Mesendoderm (in vitro differentiated cells): ENCODE data around the gene KRR1.

Source experiments
- DNase-seq: peaks from one replicate; pipeline ENCODE4 v3.0.0; 2013
- H2AK5ac ChIP-seq: 2 replicates; pipeline ENCODE4 v1.6.1; 2013; ENCODE audit warnings: low read length, inconsistent platforms
- H2BK120ac ChIP-seq: 2 replicates; pipeline ENCODE4 v1.6.1; 2013; ENCODE audit warnings: low read depth, mild to moderate bottlenecking, low read length, moderate library complexity, mixed read lengths
- H2BK15ac ChIP-seq: replicated peaks from 2 replicates; pipeline ENCODE4 v1.6.1; 2013; ENCODE audit warnings: low read depth, mild to moderate bottlenecking, moderate library complexity
- H2BK5ac ChIP-seq: 2 replicates; pipeline ENCODE4 v1.6.1; 2013; ENCODE audit warnings: low read length, inconsistent platforms
- H3K18ac ChIP-seq: 2 replicates; pipeline ENCODE4 v1.6.1; 2013; ENCODE audit warnings: mild to moderate bottlenecking, low read length, mixed read lengths
- H3K23ac ChIP-seq: one replicate; pipeline ENCODE4 v1.6.1; 2013; ENCODE audit warnings: low read length
- H3K27ac ChIP-seq: 2 replicates; pipeline ENCODE4 v1.5.1; 2013; ENCODE audit warnings: low read depth, mild to moderate bottlenecking, inconsistent platforms, low read length, moderate library complexity
- H3K27me3 ChIP-seq: 2 replicates; pipeline ENCODE4 v1.6.1; 2013; ENCODE audit warnings: low read length, control low read depth, mild to moderate bottlenecking, inconsistent platforms; ENCODE audit not compliant: insufficient read depth, poor library complexity
- H3K36me3 ChIP-seq: 2 replicates; pipeline ENCODE4 v1.6.1; 2013; ENCODE audit warnings: low read length, inconsistent platforms; ENCODE audit not compliant: control insufficient read depth, insufficient read depth
- H3K4ac ChIP-seq: one replicate; pipeline ENCODE4 v1.6.1; 2013; ENCODE audit warnings: low read depth, mild to moderate bottlenecking, low read length, moderate library complexity
- H3K4me1 ChIP-seq: 2 replicates; pipeline ENCODE4 v1.6.1; 2013; ENCODE audit warnings: low read depth, low read length, inconsistent platforms; ENCODE audit not compliant: control insufficient read depth
- H3K4me2 ChIP-seq: 2 replicates; pipeline ENCODE4 v1.6.1; 2013; ENCODE audit warnings: low read length
- H3K4me3 ChIP-seq: 2 replicates; pipeline ENCODE4 v1.5.1; 2013; ENCODE audit warnings: mild to moderate bottlenecking, low read length
- H3K56ac ChIP-seq: one replicate; pipeline ENCODE4 v1.6.1; 2013; ENCODE audit warnings: low read length
- H3K79me1 ChIP-seq: 2 replicates; pipeline ENCODE4 v1.6.1; 2013; ENCODE audit warnings: low read length, inconsistent platforms
- H3K79me2 ChIP-seq: 2 replicates; pipeline ENCODE4 v1.6.1; 2013; ENCODE audit warnings: mild to moderate bottlenecking, low read length; ENCODE audit not compliant: control insufficient read depth, insufficient read depth
- H3K9ac ChIP-seq: 2 replicates; pipeline ENCODE4 v1.6.1; 2013; ENCODE audit warnings: low read length, inconsistent platforms
- H4K5ac ChIP-seq: one replicate; pipeline ENCODE4 v1.6.1; 2013; ENCODE audit warnings: low read length
- H4K8ac ChIP-seq: one replicate; pipeline ENCODE4 v1.6.1; 2013; ENCODE audit warnings: low read depth, mild to moderate bottlenecking, control low read depth, low read length, moderate library complexity
- WGBS: extraction: QIAGEN DNeasy Blood & Tissue Kit; methylation state at CpG from one replicate; pipeline ENCODE4 v1.1.7; 2013; ENCODE audit warnings: low lambda C conversion rate, missing lambda C conversion rate; ENCODE audit not compliant: insufficient coverage; ENCODE audit errors: extremely low coverage; 5-methylcytosine and 5-hydroxymethylcytosine counted together

Gene KRR1

DNA sequence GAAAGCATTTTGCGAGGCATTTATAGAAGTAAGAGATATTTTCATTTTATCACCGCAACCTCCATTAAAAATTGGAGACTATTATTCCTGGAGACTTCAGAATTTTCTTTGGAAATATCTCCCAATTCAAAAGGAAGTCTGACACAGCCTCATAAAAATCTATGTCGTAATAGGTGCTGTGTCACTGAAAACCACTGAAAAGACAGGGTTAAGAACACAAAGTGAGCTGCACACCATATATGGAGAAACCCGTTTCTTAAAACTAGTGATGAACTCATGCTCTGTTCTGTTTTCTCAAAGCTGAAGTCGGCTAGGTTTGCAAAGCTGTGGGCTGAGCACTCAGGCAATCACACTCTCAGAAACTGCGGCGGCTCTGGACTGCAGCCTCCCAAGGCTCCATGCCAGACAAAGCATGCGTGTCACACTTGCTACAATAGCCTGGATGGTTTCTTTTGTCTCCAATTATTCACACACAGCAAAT lies 30.9 kb downstream of the KRR1 start, which contains the start of gene GLIPR1:
GLIPR1 (plus strand) TSS at position 287 of the 481 bp plus-strand sequence; CDS start at position 413, 126 bp downstream.
- Histone ChIP-seq H3K4me3 (no peak within 1 kb of the TSS), H4K8ac (no peak within 1 kb of the TSS), H3K79me2 (no peaks in the 10 kb centered on the region), H3K4me1 (peaks cover 9% of the 10 kb centered on the region), H3K36me3 (no peaks in the 10 kb centered on the region), H3K4ac (no peak within 1 kb of the TSS), H3K4me2 (no peak within 1 kb of the TSS), H3K56ac (peak within 1 kb of the TSS; percentile 1), H3K27ac (peak within 1 kb of the TSS; percentile 79), H4K5ac (no peak within 1 kb of the TSS), H3K9ac (peak within 1 kb of the TSS; percentile 39), H3K79me1 (no peaks in the 10 kb centered on the region), H2BK5ac (no peak within 1 kb of the TSS), H3K27me3 (no peaks in the 10 kb centered on the region), H2BK120ac (no peak within 1 kb of the TSS), H3K23ac (no peak within 1 kb of the TSS), H2BK15ac (no peak within 1 kb of the TSS), H2AK5ac (no peak within 1 kb of the TSS), H3K18ac (peak within 1 kb of the TSS; percentile 92)
- peak; percentile 62 for DNase-seq
- no CpG with 5 or more reads among the region's 8 CpGs for WGBS

DNA sequence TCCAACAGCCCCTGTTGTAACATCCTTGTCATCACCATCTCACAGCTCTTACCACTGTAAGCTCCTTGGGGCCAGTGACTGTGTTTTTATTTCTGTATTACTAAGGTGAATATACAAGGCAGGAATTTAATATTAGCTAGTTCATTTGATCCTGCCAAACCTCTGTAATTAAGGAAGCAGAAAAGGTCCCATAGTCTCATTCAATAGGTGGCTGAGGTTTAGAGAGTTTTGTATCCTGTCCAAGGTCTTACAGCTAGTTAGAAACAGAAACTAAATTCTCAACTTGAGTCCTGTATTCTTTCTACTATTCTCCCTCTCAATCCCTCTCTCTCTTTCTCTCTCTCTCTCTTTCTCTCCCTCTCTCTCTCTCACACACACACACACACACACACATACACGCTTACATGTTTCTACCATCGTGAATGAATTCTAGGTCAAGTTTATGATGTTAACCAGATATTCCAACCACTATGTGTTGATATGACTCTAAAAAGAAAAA lies 31.4 kb downstream of the KRR1 start:
- Histone ChIP-seq H2BK15ac (no peak overlapping the region), H3K4me3 (no peak overlapping the region), H3K27me3 (no peaks in the 10 kb centered on the region), H3K27ac (no peak overlapping the region), H4K8ac (no peak overlapping the region), H2AK5ac (no peak overlapping the region), H3K4ac (no peak overlapping the region), H3K79me1 (no peaks in the 10 kb centered on the region), H2BK120ac (no peak overlapping the region), H3K23ac (no peak overlapping the region), H2BK5ac (no peak overlapping the region), H3K56ac (no peak overlapping the region), H3K4me1 (peaks cover 9% of the 10 kb centered on the region), H3K18ac (peak overlapping the region; percentile 92), H3K36me3 (no peaks in the 10 kb centered on the region), H3K4me2 (no peak overlapping the region), H3K9ac (no peak overlapping the region), H4K5ac (no peak overlapping the region), H3K79me2 (no peaks in the 10 kb centered on the region)
- DNase-seq, result no peak
- no CpG with 5 or more reads among the region's 2 CpGs for WGBS

DNA sequence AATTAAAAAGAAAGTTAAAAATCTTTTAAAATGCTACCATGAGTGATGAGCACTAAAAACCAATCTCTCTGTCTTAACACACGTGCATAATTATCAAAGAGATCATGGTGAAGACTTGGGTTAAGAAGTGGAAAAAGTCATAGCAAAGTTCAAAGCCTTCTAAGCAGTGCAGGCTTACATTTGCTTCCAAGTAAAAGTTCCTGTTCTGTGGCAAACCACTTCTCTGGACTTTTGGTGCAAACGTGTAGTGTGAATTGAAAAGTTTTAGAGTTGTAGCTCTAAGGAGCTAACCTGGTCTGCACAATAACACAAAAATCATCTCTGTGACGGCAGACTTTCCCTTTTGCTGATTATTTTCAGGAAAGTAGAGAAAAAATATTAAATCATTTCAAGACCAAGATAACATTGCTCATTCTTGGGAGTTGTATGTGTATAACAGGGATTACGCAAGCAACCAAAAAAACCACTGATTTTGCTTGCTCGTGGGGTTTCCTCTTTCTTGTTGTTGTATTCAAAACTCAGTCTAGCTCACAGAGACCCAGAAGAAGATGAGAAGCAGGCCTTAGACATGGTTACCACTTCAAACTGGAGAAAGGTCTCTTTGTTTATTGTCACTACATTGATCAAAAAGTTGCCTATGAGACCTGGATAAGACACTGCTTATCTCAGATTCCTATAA lies 33.2 kb downstream of the KRR1 start:
- no peak overlapping the region for H2BK5ac ChIP-seq
- no peak overlapping the region for H3K9ac ChIP-seq
- no peak overlapping the region for H4K5ac ChIP-seq
- H3K27me3 ChIP-seq, result no peaks in the 10 kb centered on the region
- peak overlapping the region; percentile 68 for H3K18ac ChIP-seq
- peak overlapping the region; percentile 74 for H2BK15ac ChIP-seq
- H3K4me3 ChIP-seq, result no peak overlapping the region
- no peaks in the 10 kb centered on the region for H3K36me3 ChIP-seq
- no peak overlapping the region for H3K23ac ChIP-seq
- no peak overlapping the region for H2AK5ac ChIP-seq
- H3K79me1 ChIP-seq, result no peaks in the 10 kb centered on the region
- H3K56ac ChIP-seq, result no peak overlapping the region
- no peak for DNase-seq
- no CpG with 5 or more reads among the region's 5 CpGs for whole genome bisulfite sequencing
- H3K79me2 ChIP-seq, result no peaks in the 10 kb centered on the region
- H3K4ac ChIP-seq, result no peak overlapping the region
- no peak overlapping the region for H3K27ac ChIP-seq
- no peak overlapping the region for H4K8ac ChIP-seq
- H3K4me2 ChIP-seq, result no peak overlapping the region
- no peak overlapping the region for H2BK120ac ChIP-seq
- peaks cover 6% of the 10 kb centered on the region for H3K4me1 ChIP-seq

DNA sequence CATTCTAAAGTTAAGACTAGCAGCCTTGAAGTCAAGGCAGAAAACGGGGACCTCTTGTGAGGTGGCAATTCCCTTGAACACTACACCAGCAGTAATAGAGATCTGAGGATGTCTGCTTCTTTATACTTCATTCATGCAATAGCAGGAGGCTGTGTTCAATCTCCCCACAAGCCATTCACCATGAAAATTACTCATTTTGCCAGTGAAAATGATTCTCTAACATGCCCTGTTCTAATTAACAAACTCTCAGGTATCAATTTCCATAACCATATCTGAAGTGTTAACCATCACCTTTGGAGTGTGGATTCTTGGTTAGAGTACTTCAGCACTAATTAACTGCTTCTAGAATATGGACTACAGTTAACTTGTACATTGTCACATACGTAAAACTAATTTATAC lies 34.3 kb downstream of the KRR1 start:
- no peak overlapping the region for H4K8ac ChIP-seq
- no peak overlapping the region for H3K27ac ChIP-seq
- no peaks in the 10 kb centered on the region for H3K79me2 ChIP-seq
- no peaks in the 10 kb centered on the region for H3K27me3 ChIP-seq
- WGBS, result no CpG with 5 or more reads among the region's 2 CpGs
- no peak overlapping the region for H2BK15ac ChIP-seq
- no peak overlapping the region for H3K18ac ChIP-seq
- no peak overlapping the region for H3K56ac ChIP-seq
- H2BK5ac ChIP-seq, result no peak overlapping the region
- DNase-seq, result no peak
- no peak overlapping the region for H3K23ac ChIP-seq
- peaks cover 4% of the 10 kb centered on the region for H3K4me1 ChIP-seq
- no peak overlapping the region for H3K4me2 ChIP-seq
- H3K79me1 ChIP-seq, result no peaks in the 10 kb centered on the region
- no peaks in the 10 kb centered on the region for H3K36me3 ChIP-seq
- H2BK120ac ChIP-seq, result no peak overlapping the region
- H3K9ac ChIP-seq, result no peak overlapping the region
- no peak overlapping the region for H3K4ac ChIP-seq
- no peak overlapping the region for H4K5ac ChIP-seq
- H2AK5ac ChIP-seq, result no peak overlapping the region
- no peak overlapping the region for H3K4me3 ChIP-seq

DNA sequence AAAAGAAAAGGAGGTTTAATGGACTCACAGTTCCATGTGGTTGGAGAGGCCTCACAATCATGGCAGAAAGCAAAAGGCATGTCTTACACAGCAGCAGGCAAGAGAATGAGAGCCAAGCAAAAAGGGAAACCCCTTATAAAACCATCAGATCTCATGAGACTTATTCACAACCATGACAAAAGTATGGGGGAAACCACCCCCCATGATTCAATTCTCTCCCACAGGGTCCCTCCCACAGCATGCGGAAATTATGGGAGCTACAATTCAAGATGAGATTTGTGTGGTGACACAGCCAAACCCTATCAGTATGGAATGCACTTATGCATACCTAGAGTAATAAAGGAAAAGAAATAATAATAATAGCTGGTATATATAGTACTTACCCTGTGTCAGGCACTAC lies 35.3 kb downstream of the KRR1 start:
- WGBS, result no CpG with 5 or more reads among the region's 1 CpG

More for the DNA sequence above, 35.3 kb downstream of the KRR1 start:
- DNase-seq, result no peak
- Histone ChIP-seq H3K79me1 (no peaks in the 10 kb centered on the region), H3K4ac (no peak overlapping the region), H3K79me2 (no peaks in the 10 kb centered on the region), H3K4me2 (no peak overlapping the region), H2BK120ac (no peak overlapping the region), H3K9ac (no peak overlapping the region), H3K56ac (no peak overlapping the region), H3K36me3 (no peaks in the 10 kb centered on the region), H3K27me3 (no peaks in the 10 kb centered on the region), H3K4me1 (peaks cover 2% of the 10 kb centered on the region), H3K27ac (no peak overlapping the region), H4K5ac (no peak overlapping the region), H3K4me3 (no peak overlapping the region), H2BK15ac (no peak overlapping the region), H2AK5ac (no peak overlapping the region), H4K8ac (no peak overlapping the region), H2BK5ac (no peak overlapping the region), H3K23ac (no peak overlapping the region), H3K18ac (no peak overlapping the region)
